NCI-H1436 treated with DMSO at 0.1 percent for 48 hours (cell line): ENCODE data around the gene POMGNT1.

Source experiments
- DNase-seq: peaks from one replicate; lab custom pipeline; 2025; lab: John Stamatoyannopoulos, UW

POMGNT1 gene

GRCh38 chr1:46183079-46183847 is 15.0 kb downstream of the POMGNT1 start:
- peak; percentile 83 for DNase-seq

GRCh38 chr1:46181343-46182260 is 16.6 kb downstream of the POMGNT1 start:
- DNase-seq = no peak

- DNase-seq = no peak
These were observed 18.1 kb downstream of the POMGNT1 start for GRCh38 chr1:46180082-46180616.

GRCh38 chr1:46179138-46180081 is 18.8 kb downstream of the POMGNT1 start:
- DNase-seq = peak; percentile 33

GRCh38 chr1:46176211-46176865 is 21.9 kb downstream of the POMGNT1 start, which contains the start of gene P3R3URF:
Gene P3R3URF (minus strand): TSS chr1:46176488. CDS start chr1:46176471, 17 bp downstream.
- DNase-seq = no peak

- DNase-seq = no peak
These were observed 23.0 kb downstream of the POMGNT1 start for GRCh38 chr1:46175243-46175642.

- no peak for DNase-seq
These were observed 23.6 kb downstream of the POMGNT1 start, which contains the start of gene TSPAN1 for GRCh38 chr1:46174448-46175231. Gene TSPAN1 (plus strand): TSS chr1:46175087. CDS start chr1:46181108, 6,021 bp downstream.

- DNase-seq = no peak
These were observed 24.8 kb downstream of the POMGNT1 start for GRCh38 chr1:46173361-46173856.

GRCh38 chr1:46172321-46172720 is 25.9 kb downstream of the POMGNT1 start:
- DNase-seq = no peak

- DNase-seq = no peak
These were observed 26.4 kb downstream of the POMGNT1 start for GRCh38 chr1:46171871-46172270.

GRCh38 chr1:46171351-46171750 is 26.9 kb downstream of the POMGNT1 start:
- DNase-seq = no peak

GRCh38 chr1:46169811-46170454 is 28.3 kb downstream of the POMGNT1 start:
- no peak for DNase-seq

- no peak for DNase-seq
These were observed 29.8 kb downstream of the POMGNT1 start for GRCh38 chr1:46168477-46168876.

- no peak for DNase-seq
These were observed 31.4 kb downstream of the POMGNT1 start for GRCh38 chr1:46166521-46167462.

GRCh38 chr1:46160212-46160611 is 38.0 kb downstream of the POMGNT1 start:
- DNase-seq = no peak

- no peak for DNase-seq
These were observed 38.7 kb downstream of the POMGNT1 start for GRCh38 chr1:46159516-46159915.

- DNase-seq = no peak
These were observed 39.6 kb downstream of the POMGNT1 start for GRCh38 chr1:46158312-46159281.
